DOHH2 (cell line): Measurements from ENCODE around the gene SERPINB2.

Source experiments
- H3F3A ChIP-seq: fragments of 200-600 bp; sonication (generic), shearing (Covaris generic); 2 replicates; pipeline ENCODE4 v1.6.0; 2016; ENCODE audit warnings: antibody characterized with exemption, mild to moderate bottlenecking; ENCODE audit not compliant: control insufficient read depth, insufficient read depth
- H3K27ac ChIP-seq: fragments of 200-600 bp; sonication (generic); 2 replicates; pipeline ENCODE4 v1.5.1; 2014; ENCODE audit warnings: low read depth, mild to moderate bottlenecking, low read length, moderate library complexity
- H3K27me3 ChIP-seq: fragments of 200-600 bp; sonication (generic); 2 replicates; pipeline ENCODE4 v1.6.1; 2014; ENCODE audit warnings: mild to moderate bottlenecking, low read length, mixed read lengths; ENCODE audit not compliant: control insufficient read depth
- H3K36me3 ChIP-seq: fragments of 200-600 bp; sonication (generic); 2 replicates; pipeline ENCODE4 v1.6.1; 2014; ENCODE audit warnings: mild to moderate bottlenecking, low read length, moderate library complexity, mixed read lengths; ENCODE audit not compliant: control insufficient read depth
- H3K4me1 ChIP-seq: fragments of 200-600 bp; sonication (generic); 2 replicates; pipeline ENCODE4 v1.6.1; 2014; ENCODE audit warnings: mild to moderate bottlenecking, low read length, mixed read lengths; ENCODE audit not compliant: control insufficient read depth
- H3K4me2 ChIP-seq: fragments of 200-600 bp; sonication (generic); 2 replicates; pipeline ENCODE4 v1.6.0; 2014; ENCODE audit warnings: mild to moderate bottlenecking, low read length, moderate library complexity
- H3K4me3 ChIP-seq: fragments of 200-600 bp; sonication (generic); 2 replicates; pipeline ENCODE4 v1.5.1; 2014; ENCODE audit warnings: mild to moderate bottlenecking, low read length, mixed read lengths
- H3K79me2 ChIP-seq: fragments of 200-600 bp; sonication (generic); 2 replicates; pipeline ENCODE4 v1.6.1; 2014; ENCODE audit warnings: mild to moderate bottlenecking, low read length, mixed read lengths; ENCODE audit not compliant: control insufficient read depth
- H3K9me2 ChIP-seq: fragments of 200-600 bp; sonication (generic); replicated peaks from 2 replicates; pipeline ENCODE4 v1.6.1; 2014; ENCODE audit warnings: mild to moderate bottlenecking, low read length, mixed read lengths; ENCODE audit not compliant: control insufficient read depth
- H3K9me3 ChIP-seq: fragments of 200-600 bp; sonication (generic); 2 replicates; pipeline ENCODE4 v1.6.1; 2014; ENCODE audit warnings: antibody characterized with exemption, low read length, mixed read lengths; ENCODE audit not compliant: control insufficient read depth, insufficient read depth
- H4K20me1 ChIP-seq: fragments of 200-600 bp; sonication (generic); 2 replicates; pipeline ENCODE4 v1.6.0; 2014; ENCODE audit warnings: low read depth, mild to moderate bottlenecking, antibody characterized with exemption, low read length, moderate library complexity; ENCODE audit not compliant: control insufficient read depth, insufficient read depth
- EZH2phosphoT487 ChIP-seq: fragments of 200-600 bp; sonication (generic); IDR thresholded peaks from 2 replicates; pipeline ENCODE4 v1.6.1; 2017; ENCODE audit warnings: borderline replicate concordance, mild to moderate bottlenecking, antibody characterized with exemption, low read length, moderate library complexity, mixed read lengths
- TF ChIP-seq, protein P1 (sequence below): fragments of 200-600 bp; sonication (generic); IDR thresholded peaks from one replicate; pipeline ENCODE4 v1.5.1; 2014; ENCODE audit warnings: antibody characterized with exemption, mild to moderate bottlenecking, low read depth, low read length; ENCODE audit not compliant: poor library complexity, severe bottlenecking

The SERPINB2 gene

GRCh38 chr18:63859781-63860475 lies 27.6 kb upstream of the SERPINB2 start:
- Histone ChIP-seq H3F3A (no peaks in the 10 kb centered on the region), H3K4me2 (no peak overlapping the region), H3K27me3 (no peaks in the 10 kb centered on the region), H3K36me3 (no peaks in the 10 kb centered on the region), H3K4me3 (no peak overlapping the region), H3K9me3 (no peaks in the 10 kb centered on the region), H3K27ac (no peak overlapping the region), H3K9me2 (no peaks in the 10 kb centered on the region), H3K79me2 (no peaks in the 10 kb centered on the region), H3K4me1 (no peaks in the 10 kb centered on the region), H4K20me1 (no peaks in the 10 kb centered on the region)
- TF ChIP-seq EZH2phosphoT487 = no peak
- TF ChIP-seq, protein P1, sequence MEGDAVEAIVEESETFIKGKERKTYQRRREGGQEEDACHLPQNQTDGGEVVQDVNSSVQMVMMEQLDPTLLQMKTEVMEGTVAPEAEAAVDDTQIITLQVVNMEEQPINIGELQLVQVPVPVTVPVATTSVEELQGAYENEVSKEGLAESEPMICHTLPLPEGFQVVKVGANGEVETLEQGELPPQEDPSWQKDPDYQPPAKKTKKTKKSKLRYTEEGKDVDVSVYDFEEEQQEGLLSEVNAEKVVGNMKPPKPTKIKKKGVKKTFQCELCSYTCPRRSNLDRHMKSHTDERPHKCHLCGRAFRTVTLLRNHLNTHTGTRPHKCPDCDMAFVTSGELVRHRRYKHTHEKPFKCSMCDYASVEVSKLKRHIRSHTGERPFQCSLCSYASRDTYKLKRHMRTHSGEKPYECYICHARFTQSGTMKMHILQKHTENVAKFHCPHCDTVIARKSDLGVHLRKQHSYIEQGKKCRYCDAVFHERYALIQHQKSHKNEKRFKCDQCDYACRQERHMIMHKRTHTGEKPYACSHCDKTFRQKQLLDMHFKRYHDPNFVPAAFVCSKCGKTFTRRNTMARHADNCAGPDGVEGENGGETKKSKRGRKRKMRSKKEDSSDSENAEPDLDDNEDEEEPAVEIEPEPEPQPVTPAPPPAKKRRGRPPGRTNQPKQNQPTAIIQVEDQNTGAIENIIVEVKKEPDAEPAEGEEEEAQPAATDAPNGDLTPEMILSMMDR = no peak

DNA sequence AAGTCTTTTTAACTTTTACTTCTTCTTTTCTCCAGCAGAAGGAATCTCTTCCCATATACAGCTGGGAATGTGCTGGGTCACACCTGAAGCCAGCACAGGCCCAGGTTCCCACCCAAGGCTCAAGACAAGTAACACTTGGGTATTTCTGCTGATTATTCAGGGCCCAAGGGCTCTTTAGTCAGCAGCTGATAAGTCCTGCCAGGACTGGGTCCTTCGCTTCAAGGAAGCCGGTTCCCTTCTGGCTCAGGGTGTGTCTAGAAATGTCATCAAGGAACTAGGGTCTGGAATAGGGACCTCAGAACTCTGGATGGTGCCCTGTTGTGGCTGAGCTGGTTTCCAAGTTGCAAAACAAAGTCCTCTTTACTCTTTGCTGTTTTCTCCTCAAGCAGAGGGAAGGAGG lies 27.0 kb upstream of the SERPINB2 start:
- TF ChIP-seq, protein P1 = no peak
- TF ChIP-seq EZH2phosphoT487 = no peak
- Histone ChIP-seq H3K36me3 (no peaks in the 10 kb centered on the region), H3K9me3 (no peaks in the 10 kb centered on the region), H3K4me2 (no peak overlapping the region), H3K4me3 (no peak overlapping the region), H3F3A (no peaks in the 10 kb centered on the region), H3K27me3 (no peaks in the 10 kb centered on the region), H3K4me1 (no peaks in the 10 kb centered on the region), H3K27ac (no peak overlapping the region), H3K9me2 (no peaks in the 10 kb centered on the region), H4K20me1 (no peaks in the 10 kb centered on the region), H3K79me2 (no peaks in the 10 kb centered on the region)

- Histone ChIP-seq H3K79me2 (no peaks in the 10 kb centered on the region), H3K36me3 (no peaks in the 10 kb centered on the region), H3K27me3 (no peaks in the 10 kb centered on the region), H3K4me2 (no peak overlapping the region), H3K9me3 (no peaks in the 10 kb centered on the region), H3F3A (no peaks in the 10 kb centered on the region), H3K9me2 (no peaks in the 10 kb centered on the region), H3K4me3 (no peak overlapping the region), H3K27ac (no peak overlapping the region), H3K4me1 (no peaks in the 10 kb centered on the region), H4K20me1 (no peaks in the 10 kb centered on the region)
- TF ChIP-seq EZH2phosphoT487 = no peak
- TF ChIP-seq, protein P1 = no peak
Observed at GRCh38 chr18:63867368-63868125, 20.0 kb upstream of the SERPINB2 start.
